HG03039 (cell line): ENCODE measurements around the gene CEP112.

Source experiments
- ATAC-seq: cut with Tn5 transposase; IDR thresholded peaks from one replicate; pipeline ENCODE4 v1.9.1; 2021; ENCODE audit warnings: mild to moderate bottlenecking, moderate library complexity; ENCODE audit not compliant: unreplicated experiment

CEP112 gene

DNA sequence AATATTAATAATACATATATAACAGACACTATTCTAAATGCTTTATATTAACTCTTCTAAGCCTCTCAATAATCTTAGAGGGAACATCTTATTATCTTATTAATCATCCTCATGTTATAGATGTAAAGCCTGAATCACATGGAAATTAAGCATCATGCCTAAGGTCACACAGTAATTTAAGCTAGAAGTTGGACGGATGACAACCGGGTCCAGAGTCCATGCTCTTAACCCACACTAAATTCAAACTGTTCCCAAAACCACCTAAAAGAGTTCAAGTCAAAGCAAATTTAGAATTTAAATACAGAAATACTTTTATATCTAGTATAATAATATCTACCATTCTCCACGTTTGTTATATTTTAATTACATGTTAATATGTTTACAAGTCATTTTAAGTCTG is 193.3 kb downstream of the CEP112 start:
- no peak for ATAC-seq

DNA sequence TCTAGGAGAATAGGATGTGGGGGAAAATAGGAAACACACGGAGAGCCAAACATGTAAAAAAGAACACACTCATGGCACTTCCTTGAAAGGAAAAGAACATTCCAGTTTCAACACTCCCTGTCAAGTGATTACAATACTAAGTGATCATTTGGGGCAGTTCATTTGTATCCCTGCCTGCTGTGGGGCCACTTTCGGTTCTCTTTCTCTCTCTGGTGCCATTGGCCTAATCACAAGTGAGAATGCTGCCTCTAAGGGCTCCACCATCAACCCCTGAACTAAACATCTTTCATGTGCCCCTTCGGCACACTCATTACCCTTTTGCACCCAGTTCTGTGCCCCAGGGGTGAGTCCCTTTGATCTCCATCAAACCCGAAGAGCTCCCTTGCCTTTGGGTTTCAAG is 197.3 kb downstream of the CEP112 start:
- ATAC-seq: no peak

DNA sequence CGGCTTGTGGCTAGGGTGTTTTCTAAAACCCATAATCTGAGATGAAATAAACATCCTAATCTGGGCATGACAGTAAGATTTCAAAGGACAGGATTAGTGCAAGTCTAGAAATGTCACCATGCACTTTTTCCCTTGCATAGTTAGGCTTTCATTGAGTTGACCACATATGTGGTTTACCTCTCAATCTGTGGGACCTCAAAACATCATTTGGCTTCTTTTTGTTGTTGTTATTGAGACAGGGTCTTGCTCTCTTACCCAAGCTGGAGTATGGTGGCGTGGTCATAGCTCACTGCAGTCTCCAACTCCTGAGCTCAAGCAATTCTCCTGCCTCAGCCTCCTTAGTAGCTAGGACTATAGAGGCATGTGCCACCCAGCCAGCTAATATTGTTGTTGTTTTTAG is 197.8 kb downstream of the CEP112 start:
- ATAC-seq: no peak

DNA sequence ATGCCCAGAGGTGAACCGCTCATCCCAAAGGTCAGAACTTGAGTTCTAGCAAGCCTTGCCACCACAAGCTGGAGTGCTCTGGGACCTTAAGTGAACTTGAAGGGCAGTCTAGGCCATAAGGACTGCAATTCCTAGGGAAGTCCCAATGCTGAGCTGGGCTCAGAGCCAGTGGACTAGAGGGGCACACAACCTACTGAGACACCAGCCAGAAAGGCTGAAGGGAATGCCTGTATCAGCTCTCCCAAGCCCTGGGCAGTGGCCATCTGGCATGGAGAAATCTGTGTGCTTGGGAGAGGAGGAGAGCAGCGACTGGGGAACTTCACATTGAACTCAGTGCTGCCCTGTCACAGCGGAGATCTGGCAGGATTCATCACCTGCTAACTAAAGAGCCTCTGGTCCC is 201.3 kb downstream of the CEP112 start:
- no peak for ATAC-seq

DNA sequence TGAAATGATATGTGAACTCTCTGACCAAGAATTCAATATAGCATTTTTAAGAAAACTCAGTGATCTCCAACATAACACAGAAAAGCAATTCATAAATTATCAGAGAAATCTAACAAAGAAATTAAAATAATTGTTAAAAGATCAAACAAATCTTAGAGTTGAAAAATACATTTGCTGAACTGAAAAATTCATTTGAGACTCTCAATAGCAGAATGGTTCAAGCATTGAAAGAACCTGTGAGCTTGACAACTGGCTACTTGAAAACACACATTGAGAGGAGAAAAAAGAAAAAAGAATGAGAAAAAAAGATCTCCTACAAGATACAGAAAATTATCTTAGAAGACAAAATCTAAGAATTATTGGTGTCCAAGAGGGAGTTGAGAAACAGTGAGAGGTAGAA is 203.5 kb downstream of the CEP112 start:
- ATAC-seq: no peak

DNA sequence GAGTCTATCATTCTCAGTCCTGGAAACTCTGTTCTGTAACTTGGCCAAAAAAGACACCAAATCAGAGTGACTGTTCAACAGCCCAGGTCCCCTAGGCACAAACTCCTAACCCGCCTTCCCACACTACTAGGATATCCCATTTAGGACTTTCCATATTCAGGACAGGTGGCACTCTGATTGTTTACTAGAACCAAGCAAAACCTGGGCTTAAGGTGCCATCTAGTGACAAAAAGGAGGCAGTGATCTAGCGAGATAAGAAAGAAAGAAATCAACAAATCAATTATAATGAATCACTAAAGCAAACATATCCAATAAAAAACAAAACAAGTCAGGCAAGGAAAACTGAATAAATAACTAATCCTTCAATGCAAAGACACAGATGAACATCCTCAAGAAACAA is 203.9 kb downstream of the CEP112 start:
- ATAC-seq: no peak

DNA sequence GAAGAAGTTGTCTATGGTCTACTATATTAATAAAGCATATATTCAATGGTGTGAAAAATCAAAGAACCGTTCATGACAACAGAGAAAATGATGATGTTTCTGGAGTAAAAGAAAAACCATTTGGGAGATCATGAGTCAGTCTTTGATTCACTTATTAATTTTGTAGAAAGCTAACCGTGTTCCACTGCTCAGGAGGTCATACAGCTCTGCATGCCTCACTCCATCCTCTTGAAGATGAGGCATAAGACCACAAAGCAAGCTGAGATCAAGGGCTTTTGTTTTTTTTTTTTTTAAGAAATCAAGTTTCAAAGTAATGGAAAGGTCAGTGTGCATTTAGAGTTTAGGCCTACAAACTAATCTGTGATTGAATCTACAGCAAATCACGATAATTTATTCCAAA is 206.4 kb downstream of the CEP112 start:
- ATAC-seq: no peak

DNA sequence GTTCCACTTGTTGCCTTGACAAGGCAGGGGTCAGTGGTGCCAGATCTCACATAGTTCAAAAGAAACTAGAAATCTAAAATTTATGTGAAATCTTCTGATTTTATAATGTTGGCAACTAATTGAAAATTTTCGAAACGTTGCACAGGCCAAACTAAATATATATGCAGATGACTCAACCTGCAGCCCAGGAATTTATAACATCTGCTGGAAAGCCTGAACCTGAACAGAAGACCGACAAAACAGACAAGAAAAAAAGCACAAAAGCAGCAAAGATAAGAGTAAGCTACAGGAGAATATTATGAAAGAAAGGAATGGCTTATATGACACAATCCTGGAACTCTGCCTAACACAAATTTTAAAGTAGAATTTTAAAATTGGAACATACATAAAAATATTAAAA is 207.6 kb downstream of the CEP112 start:
- no peak for ATAC-seq

DNA sequence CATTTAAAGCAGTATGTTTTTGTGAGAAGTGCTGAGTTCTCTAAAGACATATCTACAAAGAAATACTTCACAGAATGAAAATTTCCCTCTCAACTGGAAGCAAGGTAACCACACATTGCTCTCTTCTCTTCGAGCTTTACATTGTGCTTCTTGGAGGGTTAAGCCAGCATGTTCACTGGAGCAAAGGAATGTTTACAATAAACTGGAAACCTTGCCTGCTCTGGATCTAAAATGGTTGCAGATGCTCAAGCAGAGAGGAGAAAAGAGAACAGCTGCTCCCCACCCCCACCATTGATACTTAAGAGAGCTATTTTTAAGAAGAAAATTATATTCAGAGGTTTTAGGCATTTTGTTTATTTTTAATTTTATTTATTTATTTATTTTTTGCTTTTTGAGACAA is 213.1 kb downstream of the CEP112 start:
- ATAC-seq: no peak

DNA sequence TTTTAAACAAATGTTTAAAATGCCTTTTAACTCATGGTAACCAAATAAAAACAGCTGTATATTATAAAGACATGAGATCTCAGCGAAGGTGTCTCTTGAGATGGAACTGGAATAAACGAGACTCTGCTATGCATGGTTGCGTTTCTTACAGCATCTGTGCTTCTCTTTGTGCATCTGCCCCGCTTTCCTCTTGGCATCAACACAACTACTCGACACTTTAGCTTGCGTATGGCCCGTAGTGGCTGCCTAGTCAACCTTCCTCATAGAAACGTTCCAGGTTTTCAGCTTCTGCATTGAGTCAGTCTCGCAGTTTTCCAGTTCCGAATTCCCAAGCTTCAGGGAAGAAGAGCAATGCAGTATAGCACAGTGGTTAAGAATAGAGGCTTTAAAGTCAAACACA is 214.9 kb downstream of the CEP112 start:
- ATAC-seq: no peak

DNA sequence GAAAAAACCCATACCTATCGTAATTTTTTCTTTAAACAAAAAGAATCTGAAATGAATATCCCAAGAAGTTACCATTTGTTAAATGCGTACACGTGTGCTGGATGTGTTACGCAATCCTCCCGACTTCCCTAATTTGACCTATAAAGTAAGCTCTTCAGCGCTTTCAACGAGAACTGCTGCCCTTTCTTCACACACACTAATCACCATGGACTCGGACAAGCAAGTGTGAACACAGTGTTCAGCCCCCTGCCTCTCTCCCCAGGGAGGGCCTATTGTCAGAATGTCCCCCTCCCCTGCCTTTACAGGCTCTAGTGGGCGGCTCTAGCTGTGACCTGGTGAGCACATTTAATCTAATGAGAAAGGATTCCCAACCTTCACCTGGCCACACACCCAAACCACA is 216.1 kb downstream of the CEP112 start:
- ATAC-seq: no peak

DNA sequence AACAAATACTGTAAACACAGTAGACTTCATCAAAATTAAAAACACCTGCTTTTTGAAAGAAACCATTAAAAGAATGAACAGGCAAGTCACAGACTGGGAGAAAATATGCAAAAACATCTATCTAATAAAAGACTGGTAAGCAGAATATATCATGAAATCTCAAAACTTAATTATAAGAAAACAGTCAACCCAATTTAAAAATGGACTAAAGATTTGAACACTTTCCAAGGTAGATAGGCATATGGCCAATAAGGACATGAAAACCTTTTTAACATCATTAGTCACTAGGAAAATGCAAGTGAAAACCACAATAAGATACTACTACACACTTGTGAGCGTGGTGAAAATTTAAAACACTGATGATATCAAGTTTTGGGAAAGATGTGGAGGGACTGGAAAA is 218.7 kb downstream of the CEP112 start:
- no peak for ATAC-seq

DNA sequence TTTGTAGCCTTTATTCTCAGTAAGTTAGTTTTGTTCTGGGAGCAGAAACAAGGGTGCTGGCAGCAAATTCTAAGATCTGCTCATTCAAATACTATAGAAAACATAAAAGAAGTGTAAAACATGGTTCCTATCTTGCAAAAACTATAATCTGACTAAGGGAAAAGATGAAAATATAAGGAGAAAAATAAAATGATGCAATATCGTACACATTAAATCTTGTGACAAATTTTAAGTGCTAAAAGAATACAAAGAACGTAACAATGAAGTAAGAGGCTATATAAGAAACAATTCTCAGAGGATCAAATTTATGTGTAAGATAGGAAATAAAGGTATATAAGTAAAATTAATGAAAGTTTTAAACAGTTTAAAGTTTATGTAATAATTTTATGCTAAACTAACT is 224.6 kb downstream of the CEP112 start:
- ATAC-seq: no peak

DNA sequence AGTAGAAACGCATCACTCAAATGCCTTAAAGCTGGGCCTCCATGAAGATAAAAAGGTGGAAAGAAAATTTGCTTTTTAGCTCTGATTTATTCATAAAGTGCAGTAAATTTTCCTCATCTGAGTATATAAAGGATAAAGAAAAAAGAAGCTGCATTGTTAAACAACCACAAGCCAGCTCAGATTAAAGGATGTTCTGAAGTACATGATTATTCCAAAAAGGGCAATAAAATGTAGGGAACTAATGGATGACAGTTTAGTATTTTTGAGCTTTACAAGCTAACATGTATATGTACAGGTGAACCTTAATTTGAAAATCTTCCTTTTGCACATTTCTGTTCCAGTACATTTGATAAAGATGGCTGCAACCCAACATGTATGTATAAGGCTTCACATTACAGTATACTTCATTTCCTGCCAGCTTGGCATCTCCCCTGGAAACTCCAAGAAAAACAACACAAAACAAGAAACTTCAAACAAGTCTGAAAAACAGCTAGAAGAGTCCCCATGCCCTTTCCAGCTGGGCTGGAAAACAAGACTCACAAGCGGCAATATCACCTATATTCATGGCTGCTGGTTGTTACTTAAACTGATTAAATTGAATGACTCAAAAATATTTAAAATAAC is 225.7 kb downstream of the CEP112 start:
- no peak for ATAC-seq

DNA sequence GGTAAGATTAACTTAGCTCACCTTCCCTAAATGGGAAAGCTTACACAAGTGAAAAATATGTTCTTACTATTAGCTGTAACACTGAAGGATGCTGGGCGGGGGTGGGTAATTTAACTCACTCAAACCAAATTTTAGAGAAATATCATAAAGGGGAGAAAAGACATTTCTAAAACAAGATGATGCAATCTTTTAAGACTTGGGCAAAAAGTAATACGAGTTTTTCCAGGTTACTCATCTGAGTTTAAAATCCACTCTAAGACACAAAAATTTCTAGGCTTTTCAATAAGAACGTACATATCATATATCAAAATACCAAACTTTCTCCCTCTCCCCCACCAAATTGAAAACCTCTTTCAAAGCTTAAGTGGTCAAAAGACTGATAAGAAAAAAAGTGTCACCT is 228.8 kb downstream of the CEP112 start:
- no peak for ATAC-seq

DNA sequence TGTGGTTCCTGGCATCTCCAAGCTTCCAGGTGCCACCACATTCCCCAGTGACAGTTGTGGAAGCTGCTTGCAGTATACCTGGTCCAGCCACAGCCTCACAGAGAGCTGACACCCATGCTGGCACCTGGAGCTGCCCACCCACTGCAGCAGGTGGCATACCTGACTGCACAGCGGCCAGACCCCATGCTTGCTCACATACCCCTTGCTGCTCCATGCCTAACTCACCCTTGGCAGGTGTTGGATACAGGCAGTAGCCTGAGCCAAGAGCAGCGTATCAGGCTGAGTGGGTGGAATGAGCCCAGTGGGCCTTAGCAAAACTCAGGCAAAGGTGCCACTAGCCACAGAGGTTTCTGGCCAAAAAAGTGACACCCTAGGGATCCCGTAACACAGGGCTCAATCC is 232.3 kb downstream of the CEP112 start:
- ATAC-seq: no peak

DNA sequence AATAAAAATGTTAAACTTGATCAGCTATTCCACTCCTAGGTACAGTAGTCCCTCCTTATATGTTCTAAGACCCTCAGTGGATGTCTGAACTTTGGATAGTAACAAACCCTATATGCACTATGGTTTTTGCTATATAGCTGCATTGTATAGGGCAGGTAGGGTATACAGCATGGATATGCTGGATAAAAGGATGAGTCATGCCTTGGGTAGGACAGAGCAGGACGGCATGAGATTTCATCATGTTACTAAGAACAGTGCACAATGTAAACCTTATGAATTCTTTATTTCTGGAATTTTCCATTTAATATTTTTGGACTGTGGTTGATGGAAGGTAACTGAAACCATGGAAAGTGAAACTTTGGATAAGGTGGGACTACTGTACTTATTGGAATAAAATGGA is 235.1 kb downstream of the CEP112 start:
- ATAC-seq: no peak

DNA sequence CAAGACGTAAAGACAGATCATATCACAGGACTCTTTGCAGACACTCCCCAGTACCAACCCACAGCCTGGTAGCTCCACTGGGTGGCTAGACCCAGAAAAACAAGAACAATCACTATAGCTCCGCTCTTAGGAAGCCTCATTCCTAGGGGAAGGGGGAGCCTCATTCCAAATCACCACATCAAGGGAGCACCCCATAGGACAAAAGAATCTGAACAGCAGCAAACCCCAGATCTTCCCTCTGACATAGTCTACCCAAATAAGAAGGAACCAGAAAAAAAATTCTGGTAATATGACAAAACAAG is 237.8 kb downstream of the CEP112 start:
- ATAC-seq: no peak

DNA sequence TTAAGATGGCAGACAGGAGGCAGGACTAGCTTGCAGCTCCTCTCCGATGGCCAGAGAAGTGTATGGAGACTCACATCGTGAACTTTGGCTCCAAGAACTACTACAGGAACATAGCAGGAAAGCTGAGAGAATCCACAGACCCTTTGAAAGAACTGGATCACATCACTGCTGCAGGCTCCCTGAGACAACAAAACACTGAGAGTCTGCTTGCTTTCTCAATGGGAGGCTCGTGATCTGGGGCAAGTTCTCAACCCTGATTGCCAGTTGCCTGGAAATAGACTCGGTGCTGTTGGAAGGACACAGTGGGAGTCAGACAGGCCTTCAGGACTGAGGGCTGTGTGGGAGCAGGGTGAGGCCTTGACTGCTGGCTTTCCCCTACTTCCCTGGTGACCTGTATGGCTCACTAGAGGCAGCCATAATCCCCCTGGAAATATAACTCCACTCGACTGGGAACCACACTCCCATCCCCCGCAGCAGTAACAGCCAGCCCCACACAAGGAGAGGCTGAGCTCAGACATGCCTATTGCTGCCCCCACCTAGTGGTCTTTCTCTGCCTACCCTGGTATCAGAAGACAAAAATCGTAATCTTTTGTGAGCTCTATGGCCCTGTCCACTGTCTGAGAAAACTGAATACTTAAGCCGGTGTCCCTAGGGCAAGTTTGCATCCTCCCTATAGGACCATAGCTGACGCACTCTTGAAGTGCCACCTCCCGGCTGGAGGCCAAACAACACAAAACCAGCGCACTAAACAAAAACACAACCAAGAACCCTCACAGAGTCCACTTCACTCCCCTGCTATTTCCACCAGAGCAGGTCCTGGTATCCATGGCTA is 238.4 kb downstream of the CEP112 start:
- ATAC-seq: no peak

DNA sequence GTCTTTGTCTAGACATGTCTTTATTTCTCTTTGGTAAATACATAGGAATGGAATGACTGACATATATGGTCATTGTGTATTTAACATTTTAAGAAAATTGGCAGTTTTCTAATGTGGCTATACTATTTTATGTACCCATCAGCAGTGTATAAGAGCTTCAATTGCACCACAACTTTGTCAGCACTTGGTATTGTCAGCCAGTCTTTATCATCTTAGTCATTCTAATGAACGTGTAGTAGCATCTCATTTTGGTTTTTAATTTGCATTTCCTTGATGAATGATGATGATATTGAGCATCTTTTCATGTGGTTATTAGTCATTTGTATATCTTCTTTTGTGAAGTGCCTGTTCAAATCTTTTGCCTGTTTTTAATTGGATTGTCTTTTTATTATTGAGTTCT is 239.3 kb downstream of the CEP112 start:
- no peak for ATAC-seq

DNA sequence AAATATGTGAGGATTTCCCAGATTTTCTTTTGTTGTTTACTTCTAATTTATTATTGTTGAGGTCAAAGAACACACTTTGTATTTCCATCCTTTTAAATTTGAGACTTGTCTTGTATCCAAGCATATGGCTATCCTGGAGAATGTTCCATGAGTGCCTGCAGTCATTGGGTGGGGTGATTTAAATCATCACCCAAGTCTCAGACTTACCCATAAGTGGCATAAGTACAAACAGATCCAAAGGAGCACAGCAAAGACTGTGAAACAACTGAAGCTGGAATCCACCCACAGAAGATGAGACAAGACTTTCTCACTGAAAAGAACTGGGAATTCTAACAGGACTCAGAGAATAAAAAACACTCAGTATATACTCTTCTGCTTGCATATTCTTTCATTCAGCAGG is 239.9 kb downstream of the CEP112 start:
- no peak for ATAC-seq

DNA sequence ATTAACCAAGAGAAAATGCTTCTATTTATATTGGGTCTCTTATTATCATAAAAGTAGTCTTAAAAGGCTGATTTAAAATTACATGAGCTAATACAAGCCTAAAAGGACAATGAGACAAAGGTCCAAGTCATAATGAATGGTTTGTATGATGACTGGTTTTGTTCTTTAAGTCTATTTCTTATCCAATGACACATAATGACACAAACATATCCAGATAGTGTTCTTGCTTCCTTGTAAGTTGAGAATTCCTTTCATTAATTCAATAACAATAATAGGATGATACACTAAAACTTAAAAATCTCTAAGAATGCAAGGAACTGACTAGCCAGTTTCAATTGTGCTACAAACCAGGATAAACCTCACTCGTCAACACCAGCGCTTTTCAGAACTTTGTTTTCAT is 244.1 kb downstream of the CEP112 start:
- no peak for ATAC-seq

DNA sequence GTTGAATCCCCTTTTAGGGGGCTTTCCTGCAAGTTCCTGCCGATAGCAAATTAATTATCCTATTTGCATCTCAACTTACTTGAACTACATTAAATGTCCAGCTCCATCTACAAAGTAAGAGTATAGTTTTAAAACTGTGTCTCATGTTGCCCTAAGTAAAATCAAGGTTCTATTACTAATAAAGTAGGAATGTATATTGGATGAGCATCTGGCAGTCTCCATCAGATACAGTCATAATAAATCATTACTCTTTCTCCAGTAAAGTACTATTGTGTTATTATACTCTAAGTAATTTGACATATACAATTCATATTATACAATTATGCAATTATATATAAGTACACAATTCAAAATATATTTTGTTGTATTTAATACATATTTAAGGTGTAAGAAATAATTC is 249.3 kb downstream of the CEP112 start:
- ATAC-seq: no peak
